Breast epithelium (tissue), 3 donors: ENCODE results near the gene GLIPR1.

ENCODE experiments used
- CTCF ChIP-seq, 3 donors: fragments of 450-650 bp; IDR thresholded peaks; one replicate each; pipeline ENCODE4 v1.5.1; 2016 to 2017; ENCODE audit warnings: antibody characterized with exemption in 3 of 3, mild to moderate bottlenecking in 3 of 3, moderate library complexity in 3 of 3
- POLR2AphosphoS5 ChIP-seq, 3 donors: sonication (generic); formaldehyde crosslinking; IDR thresholded peaks; one replicate each; pipeline ENCODE4 v1.6.1; 2017; ENCODE audit warnings: antibody characterized with exemption in 3 of 3

- TF ChIP-seq POLR2AphosphoS5 (IDR thresholded peaks at IDR 0.05) (no peak), CTCF (IDR thresholded peaks at IDR 0.05) (no peak)
These were observed 70.9 kb downstream of the GLIPR1 start for GRCh38 chr12:75551477-75551876.
